ENCODE results near the gene EGR1.

- TF ChIP-seq POLR2A (IDR thresholded peaks at IDR 0.05; ENCODE audit: low read depth, low read length): no peak
- TF ChIP-seq PAX5 (IDR thresholded peaks at IDR 0.05; ENCODE audit: insufficient read depth, low read length, severe bottlenecking): no peak
- TF ChIP-seq TAF1 (IDR thresholded peaks at IDR 0.05; ENCODE audit: low read depth, low read length): no peak
- TF ChIP-seq POLR2AphosphoS5 (IDR thresholded peaks at IDR 0.05; ENCODE audit: low read depth, low read length): no peak
These were observed 36.8 kb downstream of the EGR1 start for GRCh38 chr5:138502121-138502520.
